DOHH2 (cell line): ENCODE results near the gene C1orf185.

ENCODE experiments used
- CTCF ChIP-seq: fragments of 200-600 bp; sonication (generic); IDR thresholded peaks from one replicate; pipeline ENCODE4 v1.5.1; 2014; ENCODE audit warnings: antibody characterized with exemption, mild to moderate bottlenecking, low read depth, low read length; ENCODE audit not compliant: poor library complexity, severe bottlenecking
- EZH2phosphoT487 ChIP-seq: fragments of 200-600 bp; sonication (generic); IDR thresholded peaks from 2 replicates; pipeline ENCODE4 v1.6.1; 2017; ENCODE audit warnings: borderline replicate concordance, mild to moderate bottlenecking, antibody characterized with exemption, low read length, moderate library complexity, mixed read lengths

- TF ChIP-seq CTCF (no peak), EZH2phosphoT487 (no peak)
These were observed 29.4 kb upstream of the C1orf185 start for GRCh38 chr1:51072651-51073050.
